GM12878 (cell line): ENCODE results near the gene SCLT1. TPM values are rescaled to one million over a fixed set of nuclear protein-coding genes. Genes with fewer than 3 reads are reported as not detected.

ENCODE experiments used
- ATAC-seq: fragments of 200-7000 bp; cut with Tn5 transposase; 3 replicates; pipeline ENCODE4 v1.9.1; 2020; ENCODE audit warnings: mild to moderate bottlenecking, moderate library complexity
- BruUV-seq: library from RNA; stranded (reverse); fragments of 400-500 nt; replicated peaks from 2 replicates; lab custom pipeline; 2021; lab: Mats Ljungman, UMichigan
- CTCF ChIA-PET: fragments of 300-600 bp; sonication (Branson Sonifier 250); formaldehyde crosslinking; extraction: SDS; loops from one replicate; lab custom pipeline; 2021; ENCODE audit warnings: inconsistent platforms; lab: Yijun Ruan, JAX
- POLR2A ChIA-PET: fragments of 350-600 bp; formaldehyde crosslinking; extraction: SDS; loops from one replicate; lab custom pipeline; 2021; ENCODE audit warnings: inconsistent platforms; lab: Charles Lee
- RAD21 ChIA-PET: fragments of 300-600 bp; sonication (Branson Sonifier 250); formaldehyde crosslinking; loops from one replicate; lab custom pipeline; 2023; ENCODE audit warnings: antibody characterized with exemption; ENCODE audit not compliant: unreplicated experiment; lab: Charles Lee
- SMC1A ChIA-PET: fragments of 300-600 bp; sonication (Branson Sonifier 250); formaldehyde crosslinking; loops from one replicate; lab custom pipeline; 2023; ENCODE audit not compliant: unreplicated experiment, uncharacterized antibody; lab: Charles Lee
- DNase-seq: peaks from one replicate; pipeline ENCODE4 v3.0.0-alpha.2; 2011; ENCODE audit warnings: low read depth, low spot score
- FAIRE-seq: peaks from 3 replicates; lab custom pipeline; 2011; peaks lifted over from hg19 to GRCh38; lab: Jason Lieb, UNC
- H2AFZ ChIP-seq: 2 replicates; pipeline ENCODE4 v1.6.0; 2011; ENCODE audit warnings: low read depth, low read length, control low read depth; ENCODE audit not compliant: control insufficient read depth
- H3K27ac ChIP-seq: 2 replicates; pipeline ENCODE4 v1.5.1; 2011; ENCODE audit warnings: control low read depth; ENCODE audit not compliant: control insufficient read depth, insufficient read depth
- H3K27me3 ChIP-seq, 2 experiments: replicated peaks in 1 of 2; 2 replicates each; pipeline versions ENCODE4 v1.6.0 to v1.6.1; 2011; ENCODE audit warnings: low read length in 1 of 2; ENCODE audit not compliant: control insufficient read depth in 2 of 2, insufficient read depth in 2 of 2
- H3K36me3 ChIP-seq, 2 experiments: 2 replicates each; pipeline ENCODE4 v1.5.1; 2011; ENCODE audit warnings: low read length in 1 of 2; ENCODE audit not compliant: control insufficient read depth in 2 of 2, insufficient read depth in 2 of 2
- H3K4me1 ChIP-seq: 2 replicates; pipeline ENCODE4 v1.6.1; 2011; ENCODE audit warnings: mild to moderate bottlenecking, low read length, moderate library complexity, mixed read lengths; ENCODE audit not compliant: control insufficient read depth, insufficient read depth
- H3K4me2 ChIP-seq: 2 replicates; pipeline ENCODE4 v1.6.0; 2011; ENCODE audit warnings: control low read depth; ENCODE audit not compliant: control insufficient read depth, insufficient read depth
- H3K4me3 ChIP-seq: fragments of 200-600 bp; sonication (generic); 2 replicates; pipeline ENCODE4 v1.5.1; 2016
- H3K79me2 ChIP-seq: 2 replicates; pipeline ENCODE4 v1.6.0; 2011; ENCODE audit warnings: low read length; ENCODE audit not compliant: control insufficient read depth, insufficient read depth
- H3K9ac ChIP-seq: 2 replicates; pipeline ENCODE4 v1.8.0; 2011; ENCODE audit warnings: low read length, control low read depth, mixed read lengths; ENCODE audit not compliant: control insufficient read depth, insufficient read depth
- H3K9me3 ChIP-seq: replicated peaks from 3 replicates; pipeline ENCODE4 v1.5.1; 2011; ENCODE audit warnings: mild to moderate bottlenecking, low read length; ENCODE audit not compliant: control insufficient read depth, insufficient read depth
- H4K20me1 ChIP-seq: 2 replicates; pipeline ENCODE4 v1.6.0; 2011; ENCODE audit not compliant: control insufficient read depth, insufficient read depth
- GABPA ChIP-seq: IDR thresholded peaks from 2 replicates; pipeline ENCODE4 v1.6.1; 2014; ENCODE audit warnings: antibody characterized with exemption, low read depth, mild to moderate bottlenecking, inconsistent platforms
- LARP7 ChIP-seq: fragments of 450-650 bp; IDR thresholded peaks from 2 replicates; pipeline ENCODE4 v1.6.1; 2017; ENCODE audit warnings: mild to moderate bottlenecking
- NBN ChIP-seq: fragments of 450-650 bp; IDR thresholded peaks from 2 replicates; pipeline ENCODE4 v1.6.1; 2016
- PAX8 ChIP-seq: fragments of 450-650 bp; IDR thresholded peaks from 2 replicates; pipeline ENCODE4 v1.6.1; 2017; ENCODE audit warnings: mild to moderate bottlenecking, moderate library complexity
- TAF1 ChIP-seq: IDR thresholded peaks from 2 replicates; pipeline ENCODE4 v1.6.1; 2011; ENCODE audit warnings: mild to moderate bottlenecking, low read depth, low read length, borderline replicate concordance
- ZNF622 ChIP-seq: fragments of 450-650 bp; IDR thresholded peaks from 2 replicates; pipeline ENCODE4 v1.6.1; 2017; ENCODE audit warnings: mild to moderate bottlenecking, inconsistent platforms
- WGBS: methylation state at CpG from one replicate; pipeline ENCODE4 v1.1.6; 2016; ENCODE audit warnings: low lambda C conversion rate; ENCODE audit not compliant: insufficient replicate concordance, insufficient coverage; ENCODE audit errors: missing lambda C conversion rate; 5-methylcytosine and 5-hydroxymethylcytosine counted together
- in situ Hi-C: fragments of 300-500 bp; cut with MboI; formaldehyde crosslinking; loops from 9 replicates; pipeline ENCODE4 v1.14.3; 2018; ENCODE audit warnings: mixed read lengths
- intact Hi-C: fragments of 100-400 bp; cut with micrococcal nuclease; formaldehyde crosslinking; loops from one replicate; pipeline ENCODE4 v1.14.2; 2022; ENCODE audit not compliant: unreplicated experiment
- polyA plus RNA-seq, 11 experiments: library from polyadenylated mRNA; depleted of rRNA in 4 of 11; unstranded in 6 of 11; stranded (reverse) in 5 of 11; fragments of >200 nt; fragmentation: Nextera tagmentation in 4 of 11; fragmentation: Illumina TruSeq in 1 of 11; extraction: Ambion mirVana in 4 of 11; extraction: Trizol in 1 of 11; gene quantifications; 1 replicate in 1 of 11; 2 replicates in 10 of 11; pipeline versions ENCODE4 v1.2.1 to v1.2.3, GENCODE V29; 2011 to 2016; ENCODE audit warnings: inconsistent platforms in 2 of 11, missing spikeins in 2 of 11, low read depth in 1 of 11
- total RNA-seq, 4 experiments: library from RNA; depleted of rRNA in 3 of 4; stranded (reverse); fragments of >200 nt in 3 of 4; fragmentation: Illumina TruSeq in 1 of 4; extraction: Trizol in 1 of 4; gene quantifications; 2 replicates each; pipeline versions ENCODE4 v1.2.1 to v1.2.3, GENCODE V29; 2013 to 2021
- TF ChIP-seq, protein P1 (sequence below): fragments of 450-650 bp; formaldehyde crosslinking; IDR thresholded peaks from 2 replicates; pipeline ENCODE4 v1.5.0; 2022; ENCODE audit warnings: mild to moderate bottlenecking, missing genetic modification characterization
- TF ChIP-seq, protein P2 (sequence below): fragments of 450-650 bp; IDR thresholded peaks from 2 replicates; pipeline ENCODE4 v1.6.1; 2017; ENCODE audit warnings: low read depth, mild to moderate bottlenecking, moderate library complexity

The SCLT1 gene
- total and polyA plus RNA-seq, 10 of the 15 experiments (the other 5 are each of a cell fraction or from before 2014, with no cell fraction given): 7.8 to 31.4 (median 19.6) TPM

DNA sequence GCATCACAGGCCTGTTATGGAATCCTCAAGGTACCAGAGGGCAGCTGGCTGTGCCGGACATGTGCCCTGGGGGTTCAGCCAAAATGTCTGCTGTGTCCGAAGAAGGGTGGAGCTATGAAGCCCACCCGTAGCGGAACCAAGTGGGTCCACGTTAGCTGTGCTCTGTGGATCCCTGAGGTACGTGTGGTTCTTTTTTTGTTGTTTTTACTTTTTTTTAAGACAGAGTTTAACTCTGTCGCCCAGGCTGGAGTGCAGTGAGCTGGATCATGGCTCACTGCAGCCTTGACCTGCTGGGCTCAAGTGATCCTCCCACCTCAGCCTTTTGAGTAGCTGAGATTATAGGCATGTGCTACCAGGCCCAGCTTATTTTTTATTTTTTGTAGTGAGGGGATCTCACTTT is 237.7 kb downstream of the SCLT1 start:
- DNase-seq (no peak), ATAC-seq (no peak), FAIRE-seq (no peak)
- H3K4me1 ChIP-seq: peaks cover 12% of the 10 kb centered on the region
- ChIA-PET SMC1A (interaction anchor here (1.0 to 3.0 kb wide), 9 partner anchors 14 to 76 kb away, joined by 3 to 14 read pairs (median 5); no protein-coding TSS in a partner anchor), CTCF (interaction anchor here (0.9 to 2.2 kb wide), 5 partner anchors 8 to 401 kb away, joined by 3 to 7 read pairs (median 4); no protein-coding TSS in a partner anchor), RAD21 (interaction anchor here (0.5 to 2.5 kb wide), 3 partner anchors 28 to 46 kb away, joined by 3 to 12 read pairs (median 3); no protein-coding TSS in a partner anchor), POLR2A (interaction anchor here (0.7 kb wide), 1 partner anchor 25 kb away, joined by 3 read pairs; no protein-coding TSS in a partner anchor)
- 98% methylated on average over 7 of the region's 7 CpGs for WGBS
- no peak overlapping the region for H3K9ac ChIP-seq
- no peak overlapping the region for H3K27ac ChIP-seq
- no peak overlapping the region for H2AFZ ChIP-seq
- no TSS peak for BruUV-seq
- no peaks in the 10 kb centered on the region for H4K20me1 ChIP-seq
- H3K79me2 ChIP-seq: no peaks in the 10 kb centered on the region; the same call in 1 of the 2 replicates
- TF ChIP-seq NBN (no peak), TAF1 (no peak), ZNF622 (no peak), PAX8 (no peak), LARP7 (no peak), GABPA (no peak)
- TF ChIP-seq, protein P1, sequence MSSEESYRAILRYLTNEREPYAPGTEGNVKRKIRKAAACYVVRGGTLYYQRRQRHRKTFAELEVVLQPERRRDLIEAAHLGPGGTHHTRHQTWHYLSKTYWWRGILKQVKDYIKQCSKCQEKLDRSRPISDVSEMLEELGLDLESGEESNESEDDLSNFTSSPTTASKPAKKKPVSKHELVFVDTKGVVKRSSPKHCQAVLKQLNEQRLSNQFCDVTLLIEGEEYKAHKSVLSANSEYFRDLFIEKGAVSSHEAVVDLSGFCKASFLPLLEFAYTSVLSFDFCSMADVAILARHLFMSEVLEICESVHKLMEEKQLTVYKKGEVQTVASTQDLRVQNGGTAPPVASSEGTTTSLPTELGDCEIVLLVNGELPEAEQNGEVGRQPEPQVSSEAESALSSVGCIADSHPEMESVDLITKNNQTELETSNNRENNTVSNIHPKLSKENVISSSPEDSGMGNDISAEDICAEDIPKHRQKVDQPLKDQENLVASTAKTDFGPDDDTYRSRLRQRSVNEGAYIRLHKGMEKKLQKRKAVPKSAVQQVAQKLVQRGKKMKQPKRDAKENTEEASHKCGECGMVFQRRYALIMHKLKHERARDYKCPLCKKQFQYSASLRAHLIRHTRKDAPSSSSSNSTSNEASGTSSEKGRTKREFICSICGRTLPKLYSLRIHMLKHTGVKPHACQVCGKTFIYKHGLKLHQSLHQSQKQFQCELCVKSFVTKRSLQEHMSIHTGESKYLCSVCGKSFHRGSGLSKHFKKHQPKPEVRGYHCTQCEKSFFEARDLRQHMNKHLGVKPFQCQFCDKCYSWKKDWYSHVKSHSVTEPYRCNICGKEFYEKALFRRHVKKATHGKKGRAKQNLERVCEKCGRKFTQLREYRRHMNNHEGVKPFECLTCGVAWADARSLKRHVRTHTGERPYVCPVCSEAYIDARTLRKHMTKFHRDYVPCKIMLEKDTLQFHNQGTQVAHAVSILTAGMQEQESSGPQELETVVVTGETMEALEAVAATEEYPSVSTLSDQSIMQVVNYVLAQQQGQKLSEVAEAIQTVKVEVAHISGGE: no peak
- TF ChIP-seq, protein P2, sequence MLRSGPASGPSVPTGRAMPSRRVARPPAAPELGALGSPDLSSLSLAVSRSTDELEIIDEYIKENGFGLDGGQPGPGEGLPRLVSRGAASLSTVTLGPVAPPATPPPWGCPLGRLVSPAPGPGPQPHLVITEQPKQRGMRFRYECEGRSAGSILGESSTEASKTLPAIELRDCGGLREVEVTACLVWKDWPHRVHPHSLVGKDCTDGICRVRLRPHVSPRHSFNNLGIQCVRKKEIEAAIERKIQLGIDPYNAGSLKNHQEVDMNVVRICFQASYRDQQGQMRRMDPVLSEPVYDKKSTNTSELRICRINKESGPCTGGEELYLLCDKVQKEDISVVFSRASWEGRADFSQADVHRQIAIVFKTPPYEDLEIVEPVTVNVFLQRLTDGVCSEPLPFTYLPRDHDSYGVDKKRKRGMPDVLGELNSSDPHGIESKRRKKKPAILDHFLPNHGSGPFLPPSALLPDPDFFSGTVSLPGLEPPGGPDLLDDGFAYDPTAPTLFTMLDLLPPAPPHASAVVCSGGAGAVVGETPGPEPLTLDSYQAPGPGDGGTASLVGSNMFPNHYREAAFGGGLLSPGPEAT: no peak
- no peak overlapping the region for H3K4me3 ChIP-seq
- no peaks in the 10 kb centered on the region for H3K9me3 ChIP-seq
- H3K36me3 ChIP-seq: peaks cover 33 to 44% of the 10 kb centered on the region in 2 experiments
- in situ Hi-C loops: no loop called here
- no peak overlapping the region for H3K4me2 ChIP-seq
- H3K27me3 ChIP-seq: no peaks in the 10 kb centered on the region
- intact Hi-C loops: no loop called here
